ENCODE measurements around the gene TANGO2.

TANGO2 gene

DNA sequence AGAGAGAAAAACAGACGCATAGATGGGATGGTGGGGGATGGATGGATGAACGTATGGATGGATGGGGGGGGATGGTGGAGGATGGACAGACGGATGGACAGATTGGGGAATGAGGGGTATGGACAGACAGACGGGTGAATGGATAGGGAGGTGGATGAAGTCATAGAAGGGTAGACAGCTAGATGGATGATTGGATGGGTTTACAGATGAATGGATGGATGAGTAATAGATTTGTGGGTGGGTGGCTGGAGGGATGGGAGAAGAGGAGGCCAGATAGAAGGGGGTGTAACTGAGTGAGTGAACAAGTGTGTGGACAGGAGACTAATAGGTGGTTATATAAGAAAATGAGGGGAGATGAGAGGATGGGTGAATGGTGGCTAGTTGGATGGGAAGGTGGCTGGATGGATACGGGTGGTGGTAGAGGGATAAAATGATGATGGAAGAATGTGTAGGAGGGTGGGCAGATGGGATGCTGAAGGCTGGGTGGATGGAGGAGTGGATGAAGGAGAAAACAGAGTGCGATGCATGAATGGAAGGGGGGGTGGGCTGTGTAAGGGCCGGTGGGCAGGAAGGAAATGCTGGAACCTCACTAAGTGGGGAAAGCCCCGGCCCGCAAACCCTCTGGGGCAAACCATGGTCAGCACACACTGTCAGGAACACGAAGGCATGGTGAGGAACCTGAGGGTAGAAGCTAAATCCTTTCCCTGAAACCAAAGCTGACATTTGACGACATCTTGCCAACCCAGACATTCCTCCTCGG is 25.9 kb upstream of the TANGO2 start:
- in situ Hi-C loops (cut with MboI; ENCODE audit: low sequenced_read_pairs), result no loop called here

DNA sequence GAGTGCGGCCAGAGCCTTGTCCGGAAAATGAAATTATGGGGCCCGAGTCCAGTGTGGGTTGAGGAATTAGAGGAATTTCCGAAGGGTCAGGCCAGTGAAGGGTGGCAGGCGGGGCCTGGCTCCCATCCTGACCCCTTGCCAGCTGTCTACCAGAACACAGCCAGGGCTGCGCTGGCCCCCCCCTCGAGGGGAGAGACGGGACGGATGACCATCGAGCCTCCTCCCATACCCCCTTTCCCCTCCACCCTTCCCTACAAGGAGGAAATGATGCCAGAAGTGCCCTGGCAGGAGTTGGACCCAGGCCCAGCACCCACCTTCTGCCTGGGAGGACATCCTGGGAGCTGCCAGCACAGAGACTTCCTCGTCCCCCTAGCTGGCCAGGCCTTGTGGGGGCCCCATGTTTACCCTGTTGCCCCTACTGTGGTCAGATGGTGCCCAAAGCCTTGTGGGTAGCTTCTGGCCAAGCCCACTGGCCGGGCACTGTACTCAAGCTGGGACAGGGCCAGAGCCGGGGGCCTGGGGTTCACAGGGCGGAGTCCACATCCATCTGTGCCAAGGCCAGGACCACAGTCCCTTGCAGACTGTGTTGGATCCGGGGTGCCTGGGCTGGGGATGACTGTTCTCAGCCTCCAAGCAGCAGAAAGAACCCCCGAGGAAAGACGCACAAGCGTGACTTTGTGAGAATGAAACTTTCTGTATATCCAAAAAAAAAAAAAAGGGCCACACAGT is 25.1 kb upstream of the TANGO2 start:
- in situ Hi-C loops (cut with MboI; ENCODE audit: low sequenced_read_pairs), result no loop called here

DNA sequence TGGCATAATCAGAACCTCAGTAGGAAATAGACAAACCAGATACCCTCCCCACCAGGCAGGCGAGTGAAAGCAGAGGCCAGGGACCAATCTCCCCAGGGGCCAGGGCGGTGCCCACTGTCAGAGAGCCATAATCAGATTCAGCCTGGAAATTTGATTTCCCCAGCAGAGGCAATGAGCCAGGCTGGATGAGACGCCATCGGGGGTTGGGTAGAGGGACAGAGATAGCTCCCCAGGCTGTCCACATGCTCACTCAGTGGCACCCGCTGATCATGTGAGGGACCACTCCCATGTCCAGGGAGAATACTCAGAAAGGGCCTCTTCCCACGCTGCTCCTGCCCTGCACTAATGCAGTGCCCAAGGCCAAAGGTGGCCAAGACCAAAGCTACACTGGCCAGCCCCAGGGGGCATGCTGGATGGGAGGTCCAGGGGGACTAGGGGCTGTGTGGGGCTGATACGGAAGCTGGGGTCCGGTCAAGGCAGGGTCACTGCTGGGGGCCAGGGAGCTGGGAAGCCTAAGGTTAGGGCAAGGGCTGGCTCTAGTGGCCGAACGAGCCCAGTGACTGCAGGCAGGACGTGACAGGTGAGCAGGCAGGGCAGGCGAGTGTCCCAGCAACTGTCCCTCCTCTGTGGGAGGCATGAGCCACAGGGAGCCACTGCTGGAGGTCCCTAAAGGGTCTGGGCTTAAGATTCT is 24.1 kb upstream of the TANGO2 start:
- in situ Hi-C loops (cut with MboI; ENCODE audit: low sequenced_read_pairs), result no loop called here

DNA sequence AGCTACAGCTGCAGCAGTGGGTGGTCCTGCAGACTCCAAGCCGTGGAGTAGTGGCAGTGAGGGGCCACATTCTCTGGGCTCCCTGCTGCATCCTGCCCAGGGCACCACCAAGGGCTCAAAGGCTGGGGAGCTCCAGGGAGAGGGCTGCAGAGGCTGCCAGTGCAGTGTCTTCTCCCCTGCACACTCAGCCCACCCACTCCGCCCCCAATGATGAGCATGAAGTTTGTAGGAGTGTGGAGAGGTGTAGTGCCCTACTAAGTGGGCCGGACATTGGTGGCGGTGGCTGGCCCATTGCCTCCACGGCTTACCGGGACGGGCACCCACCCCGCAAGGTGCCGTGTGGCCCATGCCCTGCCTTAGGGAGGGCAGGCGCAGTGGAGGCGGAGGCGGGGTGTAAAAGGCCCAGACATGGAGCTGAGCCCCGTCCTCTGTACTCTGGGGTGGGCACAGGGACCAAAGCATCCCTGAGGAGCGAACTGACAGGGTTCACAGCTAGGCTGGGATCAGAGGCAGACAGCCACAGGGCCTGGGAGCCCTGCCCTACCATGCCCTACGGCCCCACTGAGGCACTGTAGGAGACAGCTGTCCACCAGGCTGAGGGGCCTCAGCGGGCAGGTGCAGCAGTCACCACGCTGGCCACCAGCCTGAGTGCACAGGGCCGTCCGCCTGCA is 23.2 kb upstream of the TANGO2 start:
- in situ Hi-C loops (cut with MboI; ENCODE audit: low sequenced_read_pairs), result no loop called here

DNA sequence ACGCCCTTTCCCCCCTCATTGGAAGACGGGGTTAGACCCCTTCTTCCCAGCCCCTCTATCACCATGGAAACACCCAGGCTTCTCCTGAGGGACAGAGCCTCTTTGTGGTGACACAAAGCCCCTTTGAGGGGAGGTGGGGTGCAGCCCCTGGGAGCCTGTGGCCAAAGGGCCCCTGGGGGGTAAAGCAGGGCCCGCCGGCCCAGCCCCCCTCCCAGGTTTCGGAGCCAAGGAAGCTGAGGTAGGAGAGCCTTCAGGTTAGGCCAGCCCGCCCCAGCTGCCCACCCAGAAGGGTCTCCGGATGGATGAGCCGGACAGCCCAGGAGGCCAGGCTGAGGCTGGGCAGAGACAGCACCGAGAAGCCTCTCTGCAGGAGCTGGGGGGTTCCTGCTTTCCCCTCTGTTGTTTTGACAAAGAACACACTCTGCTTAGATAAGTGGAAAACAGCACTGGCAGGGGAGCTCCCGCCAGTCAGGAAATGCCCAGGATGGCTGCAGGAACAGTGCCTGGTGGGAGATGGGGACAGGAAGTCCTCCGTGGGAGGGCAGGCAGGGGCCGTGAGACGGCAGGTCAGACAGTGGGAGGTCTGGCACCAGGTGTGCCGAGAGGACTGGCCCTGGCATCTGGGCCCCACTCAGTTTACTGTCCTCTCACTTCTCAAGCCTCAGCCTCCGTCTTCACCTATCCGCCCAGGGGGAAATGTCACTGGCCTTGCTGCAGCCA is 22.5 kb upstream of the TANGO2 start:
- in situ Hi-C loops (cut with MboI; ENCODE audit: low sequenced_read_pairs), result no loop called here

DNA sequence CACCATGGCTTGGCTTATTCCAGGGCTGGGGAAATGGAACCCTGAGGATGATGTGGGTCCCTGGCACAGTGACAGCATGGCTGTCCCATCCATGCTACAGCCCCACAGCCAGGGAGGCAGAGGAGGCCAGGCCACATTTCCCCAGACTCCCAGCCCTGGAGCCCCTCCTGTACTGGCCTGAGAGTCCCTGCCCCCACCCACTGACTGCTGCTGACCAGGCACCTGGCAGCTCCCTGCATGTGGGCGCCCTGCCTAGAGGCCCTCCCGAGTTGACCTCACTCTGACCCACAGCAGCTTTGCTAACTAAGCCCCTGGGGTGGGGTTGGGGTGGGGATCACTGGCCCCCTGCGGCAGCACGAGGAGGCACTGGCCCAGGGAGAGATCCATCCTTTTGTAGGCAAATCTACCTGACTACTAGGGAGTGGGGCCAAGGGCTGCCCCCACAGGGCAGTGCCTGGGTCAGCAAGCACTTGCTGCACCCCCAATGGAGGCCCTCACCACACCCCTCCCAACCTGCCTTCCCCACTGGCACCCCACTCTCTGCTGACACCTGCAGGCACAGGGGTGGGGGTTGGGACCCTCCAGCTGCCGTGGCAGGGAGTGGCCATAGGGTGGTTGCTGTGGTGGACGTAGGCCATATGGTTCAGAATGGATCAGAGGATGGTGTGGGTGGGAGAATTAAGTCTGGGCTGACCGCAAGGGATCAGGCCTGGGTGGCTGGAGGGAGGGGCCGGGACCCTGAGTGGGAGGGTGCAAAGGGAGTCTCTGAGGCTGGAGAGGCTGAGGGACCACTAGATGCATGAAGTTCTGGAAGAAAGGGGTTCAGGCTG is 21.7 kb upstream of the TANGO2 start:
- in situ Hi-C loops (cut with MboI; ENCODE audit: low sequenced_read_pairs), result no loop called here

DNA sequence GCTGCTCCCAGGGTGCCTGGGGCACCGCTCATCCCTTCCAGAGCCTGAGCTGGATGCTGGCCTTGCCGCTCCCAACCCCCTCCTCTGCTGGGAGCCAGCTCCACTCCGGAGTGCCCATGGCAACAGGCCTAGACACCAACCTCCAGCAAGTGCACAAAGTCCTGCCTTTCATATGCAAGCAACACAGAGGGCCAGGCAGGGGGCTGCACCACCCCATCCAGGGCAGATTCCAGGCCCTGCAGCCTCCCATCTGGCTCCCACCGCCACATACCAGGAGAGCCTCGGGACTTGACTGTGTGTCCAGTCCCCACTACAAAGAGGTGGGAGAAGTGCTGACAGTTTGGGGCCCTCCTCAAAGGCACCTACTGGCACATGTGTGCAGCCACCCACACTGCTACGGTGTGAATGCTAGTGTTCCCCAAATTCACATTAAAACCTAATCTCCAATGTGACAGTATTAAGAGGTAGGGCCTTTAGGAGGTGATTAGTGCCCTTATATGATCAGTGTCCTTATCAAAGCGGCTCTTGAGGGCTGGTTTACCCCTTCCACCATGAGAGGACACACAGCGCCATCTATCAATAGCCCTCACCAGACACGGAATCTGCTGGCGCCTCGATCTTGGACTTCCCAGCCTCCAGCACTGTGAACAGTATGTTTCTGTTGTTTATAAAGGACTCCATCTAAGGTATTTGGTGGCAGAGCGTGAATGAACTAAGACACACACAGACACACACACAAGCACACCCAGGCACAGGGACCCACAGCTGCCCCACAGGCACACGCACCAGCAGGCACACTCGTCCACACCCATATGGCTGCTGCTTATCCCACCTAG is 20.4 kb upstream of the TANGO2 start:
- in situ Hi-C loops (cut with MboI; ENCODE audit: low sequenced_read_pairs), result no loop called here

DNA sequence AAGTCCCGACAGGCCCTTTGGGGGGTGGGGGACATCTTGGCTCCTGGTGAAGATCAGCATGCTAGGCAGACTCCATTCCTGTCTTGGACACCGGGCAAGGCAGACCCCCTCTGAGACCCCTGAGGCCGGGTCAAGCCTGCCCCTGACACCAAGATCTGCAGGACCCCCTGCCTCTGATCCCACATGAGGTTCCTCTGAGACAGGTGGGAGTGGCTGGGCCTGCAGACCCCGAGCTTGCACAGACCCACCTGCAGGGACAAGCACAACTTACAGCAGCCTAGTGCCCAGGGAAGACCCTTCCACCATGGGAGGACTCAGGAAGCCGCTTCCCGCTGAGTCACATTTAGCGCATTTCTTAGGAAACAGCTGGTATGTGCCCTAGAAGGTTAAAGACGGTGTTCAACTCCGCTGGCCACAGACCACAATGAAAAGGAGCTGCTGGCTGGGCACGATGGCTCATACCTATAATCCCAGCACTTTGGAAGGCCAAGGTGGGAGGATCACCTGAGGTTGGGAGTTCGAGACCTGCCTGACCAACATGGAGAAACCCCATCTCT is 19.8 kb upstream of the TANGO2 start:
- in situ Hi-C loops (cut with MboI; ENCODE audit: low sequenced_read_pairs), result no loop called here

DNA sequence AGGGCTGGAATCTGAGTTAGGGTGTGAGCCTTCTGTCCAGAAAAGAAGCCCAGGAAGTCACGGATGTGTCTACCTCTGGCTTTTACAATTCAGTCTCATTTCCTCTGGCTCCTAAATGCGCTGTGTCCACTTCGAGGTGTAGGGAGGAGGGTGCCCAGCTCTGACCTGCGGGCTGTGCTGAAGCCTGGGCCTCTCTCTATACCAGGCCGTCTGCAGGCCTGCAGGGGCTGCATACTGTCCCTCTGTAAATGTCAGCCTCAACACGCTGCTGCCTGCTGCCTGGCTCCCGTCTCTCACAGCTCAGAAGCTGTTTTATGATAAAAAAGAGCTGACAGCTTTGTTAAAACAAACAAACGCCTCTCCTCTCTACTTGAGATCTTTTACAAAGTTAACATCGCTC is 18.8 kb upstream of the TANGO2 start:
- in situ Hi-C loops (cut with MboI; ENCODE audit: low sequenced_read_pairs), result no loop called here

DNA sequence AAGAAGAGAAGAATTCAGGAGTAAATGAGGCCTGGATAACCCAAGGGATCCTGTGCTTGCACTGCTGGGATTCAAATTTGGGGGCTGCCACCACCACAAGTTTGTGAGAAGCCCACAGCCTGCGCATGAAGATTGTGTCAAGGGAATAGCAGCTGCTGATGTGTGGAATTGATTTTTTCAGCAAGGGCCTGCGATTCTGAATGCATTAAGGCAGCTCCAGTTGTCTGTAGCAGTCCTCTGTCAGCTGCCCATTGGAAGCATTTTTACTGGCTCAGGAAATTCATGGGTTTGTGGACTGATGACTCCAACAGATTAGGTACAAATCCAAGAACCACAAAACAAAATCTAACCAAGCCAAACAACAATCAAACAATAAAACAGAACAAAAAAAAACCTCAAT is 18.3 kb upstream of the TANGO2 start:
- in situ Hi-C loops (cut with MboI; ENCODE audit: low sequenced_read_pairs), result no loop called here

DNA sequence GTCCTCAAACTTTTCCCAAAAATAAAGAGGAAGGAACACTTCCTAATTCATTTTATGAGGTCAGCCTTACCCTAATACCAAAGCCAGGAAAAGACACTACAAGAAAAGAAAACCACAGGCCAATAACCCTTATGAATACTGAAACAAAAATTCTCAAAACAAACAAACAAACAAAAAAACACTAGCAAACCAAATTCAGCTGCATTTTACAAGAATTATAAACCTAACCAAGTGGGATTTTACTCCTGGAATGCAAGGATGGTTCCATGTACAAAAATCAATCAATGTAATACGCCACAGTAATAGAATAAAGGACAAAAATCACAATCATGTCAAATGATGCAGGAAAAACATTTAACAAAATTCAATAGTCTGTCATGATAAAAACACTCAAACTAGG is 17.6 kb upstream of the TANGO2 start:
- in situ Hi-C loops (cut with MboI; ENCODE audit: low sequenced_read_pairs), result no loop called here

DNA sequence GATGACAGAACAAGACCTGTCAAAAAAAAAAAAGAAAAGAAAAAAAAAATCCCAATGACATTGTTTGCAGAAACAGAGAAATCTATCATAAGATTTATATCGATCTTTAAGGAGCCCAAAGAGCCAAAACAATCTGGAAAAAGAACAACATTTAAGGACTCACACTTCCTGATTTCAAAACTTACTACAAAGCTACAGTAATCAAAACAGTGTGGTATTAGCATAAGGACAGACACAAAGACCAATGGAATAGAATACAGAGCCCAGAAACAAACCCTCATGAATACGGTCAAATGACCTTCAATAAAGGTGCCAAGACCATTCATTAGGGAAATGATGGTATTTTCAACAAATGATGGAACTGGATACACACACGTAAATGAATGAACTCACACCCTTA is 16.4 kb upstream of the TANGO2 start:
- in situ Hi-C loops (cut with MboI; ENCODE audit: low sequenced_read_pairs), result no loop called here

DNA sequence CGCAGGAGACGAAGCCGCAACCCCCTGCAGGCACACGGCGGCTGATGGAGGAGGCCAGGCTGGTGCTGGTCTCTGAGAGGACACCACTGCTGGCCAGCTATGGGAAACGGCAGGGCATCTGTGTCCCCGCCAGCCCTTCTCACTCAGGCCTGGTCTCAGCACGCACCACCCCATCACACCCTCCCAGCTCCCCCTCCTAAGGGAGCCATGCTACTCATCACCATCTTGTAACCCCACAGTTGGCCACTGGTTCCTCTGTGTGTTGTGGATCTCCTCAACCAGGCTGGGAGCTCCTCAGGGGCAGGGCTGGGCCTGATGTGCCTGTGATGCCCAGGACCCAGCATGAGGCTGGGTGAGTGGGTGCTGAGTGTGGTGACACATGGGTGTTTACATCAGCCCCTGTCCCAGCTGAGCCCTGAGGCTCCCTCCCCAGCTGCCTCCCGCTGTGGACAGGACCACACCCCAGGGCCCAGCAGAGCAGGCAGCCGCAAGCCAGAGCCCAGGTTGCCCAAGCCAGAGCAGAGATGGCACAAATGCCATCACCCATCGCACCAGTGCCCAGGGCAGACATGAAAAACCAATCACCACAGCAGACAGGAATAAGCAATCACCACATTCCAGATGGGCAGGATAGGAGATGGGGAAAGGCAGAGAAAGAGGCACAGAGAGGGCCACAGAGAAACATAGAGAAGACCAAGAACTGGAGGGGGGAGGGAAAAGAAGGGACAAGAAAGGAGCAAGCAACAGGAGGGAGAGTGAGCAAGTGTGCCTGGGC is 12.5 kb upstream of the TANGO2 start:
- in situ Hi-C loops (cut with MboI; ENCODE audit: low sequenced_read_pairs), result no loop called here

DNA sequence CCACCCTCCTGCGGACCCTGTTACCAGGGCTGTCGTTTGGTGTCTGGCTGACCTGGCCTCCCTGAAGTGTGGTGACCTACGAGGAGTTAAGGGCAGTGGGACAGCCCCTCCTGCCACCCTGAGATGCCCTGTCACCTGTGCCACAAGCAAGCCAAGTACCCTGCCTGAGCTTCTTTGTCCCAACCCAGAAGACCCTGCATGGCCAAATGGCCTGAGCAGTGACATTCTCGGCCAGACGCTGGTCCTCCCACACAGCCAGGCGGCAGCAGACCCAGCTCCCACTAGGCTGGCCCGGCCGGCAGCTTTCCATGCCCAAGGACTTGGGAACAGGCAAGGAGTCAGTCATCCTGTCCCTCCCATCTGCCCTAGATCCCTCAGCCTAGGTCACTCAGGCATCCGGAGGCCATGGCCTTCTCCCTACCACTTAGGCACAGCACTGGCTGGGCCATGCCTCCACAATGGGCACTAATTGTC is 11.9 kb upstream of the TANGO2 start:
- in situ Hi-C loops (cut with MboI; ENCODE audit: low sequenced_read_pairs), result no loop called here

DNA sequence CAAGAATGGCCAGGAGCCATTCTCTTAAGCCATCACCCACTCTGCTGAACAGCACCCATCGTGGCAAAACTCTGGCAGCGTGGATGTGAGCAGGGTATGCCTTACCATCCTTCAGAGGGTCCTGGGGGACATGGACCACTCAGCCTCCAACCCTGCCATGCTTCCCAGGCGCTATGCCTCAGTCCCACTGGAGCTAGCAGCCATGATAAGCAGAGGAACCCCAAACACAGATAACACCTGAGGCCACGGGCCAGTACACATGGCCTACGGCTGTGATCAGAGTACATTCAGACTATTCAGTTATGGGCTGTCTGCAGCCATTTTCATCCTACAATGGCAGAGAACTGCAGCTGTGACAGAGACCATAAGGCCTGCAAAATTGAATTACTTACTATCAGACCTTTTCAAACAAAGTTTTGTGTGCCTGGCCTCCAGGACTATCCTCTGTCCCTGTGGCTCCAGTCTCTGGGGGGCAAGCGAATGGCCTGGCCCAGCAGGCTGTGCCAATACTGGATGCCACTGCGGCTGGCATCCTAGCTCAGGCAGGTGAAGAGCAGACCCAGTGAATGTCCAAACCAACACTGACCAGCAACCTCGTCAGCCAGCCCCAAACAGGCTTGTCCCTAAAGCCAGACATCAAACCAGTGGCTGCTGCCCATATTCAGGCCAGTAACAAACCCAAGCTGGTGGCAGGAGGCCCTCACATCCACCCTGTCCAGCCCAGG is 11.2 kb upstream of the TANGO2 start:
- in situ Hi-C loops (cut with MboI; ENCODE audit: low sequenced_read_pairs), result no loop called here

DNA sequence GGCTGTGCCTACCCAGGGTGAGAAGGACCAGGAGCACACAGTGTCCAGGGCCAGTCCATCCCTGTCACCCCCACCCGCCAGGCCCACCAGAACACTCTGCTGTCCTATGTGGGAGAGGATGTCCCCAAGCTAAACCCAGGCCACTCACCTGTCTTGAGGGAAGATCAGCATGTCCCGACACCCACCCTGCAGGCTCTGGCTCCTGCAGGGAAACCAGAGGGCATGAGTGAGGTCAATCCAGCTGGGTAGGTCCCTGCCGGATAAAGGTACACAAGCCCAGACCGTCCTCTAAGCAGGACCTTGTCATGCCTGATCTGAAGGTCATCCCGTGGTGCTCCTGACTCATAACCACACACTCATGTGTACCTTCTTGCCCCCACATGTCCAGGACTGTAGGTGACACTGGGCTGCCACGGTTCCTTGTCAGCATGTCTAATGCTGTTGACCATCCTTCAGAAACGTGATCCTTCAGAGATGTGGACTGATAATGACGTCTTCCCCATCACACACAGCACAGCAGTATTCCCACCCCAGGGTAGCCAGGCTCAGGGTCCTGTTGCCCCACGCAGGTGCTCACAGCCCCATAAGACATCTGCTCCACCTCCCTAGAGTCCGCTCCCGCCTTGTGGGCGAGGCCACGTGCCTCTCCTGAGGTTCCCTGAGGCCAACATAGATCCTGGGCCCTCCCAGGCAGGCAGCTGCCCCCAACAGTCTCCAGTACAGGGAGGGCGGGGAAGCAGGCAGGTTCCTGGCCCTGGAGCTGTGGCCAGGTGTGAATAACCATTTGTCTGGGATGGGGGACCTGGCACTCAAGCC is 10.4 kb upstream of the TANGO2 start:
- in situ Hi-C loops (cut with MboI; ENCODE audit: low sequenced_read_pairs), result no loop called here
